Glutamatergic neuron (in vitro differentiated cells): ENCODE results near the gene SHROOM3. TPM values are rescaled to one million over a fixed set of nuclear protein-coding genes. Genes with fewer than 3 reads are reported as not detected.

Experiments used
- DNase-seq: peaks from one replicate; pipeline ENCODE4 v3.0.0; 2022
- H3K27ac Mint-ChIP-seq: one replicate; pipeline ENCODE4 v1.8.0; 2020; ENCODE audit warnings: mild to moderate bottlenecking, mixed read lengths, inconsistent platforms; ENCODE audit not compliant: unreplicated experiment
- H3K27me3 Mint-ChIP-seq: one replicate; pipeline ENCODE4 v1.8.0; 2020; ENCODE audit warnings: mild to moderate bottlenecking, moderate library complexity, mixed read lengths, inconsistent platforms; ENCODE audit not compliant: unreplicated experiment
- H3K36me3 Mint-ChIP-seq: one replicate; pipeline ENCODE4 v1.8.0; 2020; ENCODE audit warnings: mild to moderate bottlenecking, mixed read lengths, inconsistent platforms; ENCODE audit not compliant: unreplicated experiment
- H3K4me1 Mint-ChIP-seq: one replicate; pipeline ENCODE4 v1.8.0; 2020; ENCODE audit warnings: mild to moderate bottlenecking, low read depth, mixed read lengths, inconsistent platforms; ENCODE audit not compliant: unreplicated experiment
- H3K4me3 Mint-ChIP-seq: one replicate; pipeline ENCODE4 v1.8.0; 2020; ENCODE audit warnings: mild to moderate bottlenecking, mixed read lengths, inconsistent platforms; ENCODE audit not compliant: unreplicated experiment
- H3K9me3 Mint-ChIP-seq: one replicate; pipeline ENCODE4 v1.8.0; 2020; ENCODE audit warnings: mild to moderate bottlenecking, moderate library complexity, mixed read lengths, inconsistent platforms; ENCODE audit not compliant: unreplicated experiment
- CTCF ChIP-seq: fragments of 200-600 bp; sonication (generic); IDR thresholded peaks from one replicate; pipeline ENCODE4 v1.5.0; 2021; ENCODE audit not compliant: partially characterized antibody, unreplicated experiment
- total RNA-seq: library from RNA; stranded (reverse); fragmentation: NEBNext Ultra II Directional; extraction: Animal tissue kit (Norgen Biotek cat#: 25700); gene quantifications from one replicate; pipeline ENCODE4 v1.2.1, GENCODE V29; 2021; ENCODE audit not compliant: unreplicated experiment

Gene SHROOM3
- total RNA-seq, 1 donor from 2014 or later = 1.9 TPM

- DNase-seq = no peak
- H3K27ac Mint-ChIP-seq = no peak overlapping the region
- peaks cover 3% of the 10 kb centered on the region for H3K9me3 Mint-ChIP-seq
- peaks cover 29% of the 10 kb centered on the region for H3K4me1 Mint-ChIP-seq
- TF ChIP-seq CTCF = no peak
- H3K27me3 Mint-ChIP-seq = no peaks in the 10 kb centered on the region
- no peak overlapping the region for H3K4me3 Mint-ChIP-seq
- H3K36me3 Mint-ChIP-seq = peaks cover 22% of the 10 kb centered on the region
Observed at GRCh38 chr4:76803522-76803921, 368.5 kb downstream of the SHROOM3 start.

- DNase-seq = no peak
- Mint-ChIP-seq H3K27ac (no peak overlapping the region), H3K9me3 (peaks cover 3% of the 10 kb centered on the region), H3K4me3 (no peak overlapping the region), H3K4me1 (peaks cover 29% of the 10 kb centered on the region), H3K27me3 (no peaks in the 10 kb centered on the region), H3K36me3 (peaks cover 27% of the 10 kb centered on the region)
- TF ChIP-seq CTCF = no peak
Observed at GRCh38 chr4:76804096-76804495, 369.1 kb downstream of the SHROOM3 start.

- Mint-ChIP-seq H3K27me3 (peaks cover 2% of the 10 kb centered on the region), H3K4me3 (no peak overlapping the region), H3K36me3 (peaks cover 27% of the 10 kb centered on the region), H3K4me1 (peaks cover 32% of the 10 kb centered on the region), H3K9me3 (peaks cover 7% of the 10 kb centered on the region), H3K27ac (no peak overlapping the region)
- DNase-seq = no peak
- no peak for TF ChIP-seq CTCF
Observed at GRCh38 chr4:76806346-76806745, 371.3 kb downstream of the SHROOM3 start.

- Mint-ChIP-seq H3K4me1 (peaks cover 32% of the 10 kb centered on the region), H3K9me3 (peaks cover 9% of the 10 kb centered on the region), H3K4me3 (no peak overlapping the region), H3K36me3 (peaks cover 28% of the 10 kb centered on the region), H3K27me3 (peaks cover 4% of the 10 kb centered on the region), H3K27ac (no peak overlapping the region)
- no peak for TF ChIP-seq CTCF
- no peak for DNase-seq
Observed at GRCh38 chr4:76806757-76807156, 371.7 kb downstream of the SHROOM3 start.

- Mint-ChIP-seq H3K27me3 (peaks cover 11% of the 10 kb centered on the region), H3K4me1 (peaks cover 19% of the 10 kb centered on the region), H3K4me3 (no peak overlapping the region), H3K9me3 (peaks cover 19% of the 10 kb centered on the region), H3K36me3 (peaks cover 31% of the 10 kb centered on the region), H3K27ac (no peak overlapping the region)
- TF ChIP-seq CTCF = no peak
- DNase-seq = no peak
Observed at GRCh38 chr4:76809594-76810305, 374.7 kb downstream of the SHROOM3 start.
